HG03064 (cell line): Measurements from ENCODE around the gene C10orf95.
"Not testable (repeated sequence)": the region's sequence is repeated elsewhere in the genome, so short reads cannot be mapped to it uniquely, and the experiment has no call there.

Experiments used
- ATAC-seq: cut with Tn5 transposase; IDR thresholded peaks from one replicate; pipeline ENCODE4 v1.9.1; 2021; ENCODE audit warnings: low read depth; ENCODE audit not compliant: unreplicated experiment

C10orf95 gene, protein sequence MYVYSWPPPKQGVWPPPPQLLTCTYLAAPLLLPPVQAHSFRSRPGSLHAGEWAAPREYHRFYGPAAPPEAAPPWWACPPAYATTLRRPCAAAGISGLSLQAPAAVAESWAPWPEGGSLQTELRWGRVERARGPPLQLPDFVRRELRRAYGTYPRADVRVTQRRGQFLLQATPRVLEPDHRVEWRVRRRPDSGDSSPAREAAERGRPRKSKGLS

DNA sequence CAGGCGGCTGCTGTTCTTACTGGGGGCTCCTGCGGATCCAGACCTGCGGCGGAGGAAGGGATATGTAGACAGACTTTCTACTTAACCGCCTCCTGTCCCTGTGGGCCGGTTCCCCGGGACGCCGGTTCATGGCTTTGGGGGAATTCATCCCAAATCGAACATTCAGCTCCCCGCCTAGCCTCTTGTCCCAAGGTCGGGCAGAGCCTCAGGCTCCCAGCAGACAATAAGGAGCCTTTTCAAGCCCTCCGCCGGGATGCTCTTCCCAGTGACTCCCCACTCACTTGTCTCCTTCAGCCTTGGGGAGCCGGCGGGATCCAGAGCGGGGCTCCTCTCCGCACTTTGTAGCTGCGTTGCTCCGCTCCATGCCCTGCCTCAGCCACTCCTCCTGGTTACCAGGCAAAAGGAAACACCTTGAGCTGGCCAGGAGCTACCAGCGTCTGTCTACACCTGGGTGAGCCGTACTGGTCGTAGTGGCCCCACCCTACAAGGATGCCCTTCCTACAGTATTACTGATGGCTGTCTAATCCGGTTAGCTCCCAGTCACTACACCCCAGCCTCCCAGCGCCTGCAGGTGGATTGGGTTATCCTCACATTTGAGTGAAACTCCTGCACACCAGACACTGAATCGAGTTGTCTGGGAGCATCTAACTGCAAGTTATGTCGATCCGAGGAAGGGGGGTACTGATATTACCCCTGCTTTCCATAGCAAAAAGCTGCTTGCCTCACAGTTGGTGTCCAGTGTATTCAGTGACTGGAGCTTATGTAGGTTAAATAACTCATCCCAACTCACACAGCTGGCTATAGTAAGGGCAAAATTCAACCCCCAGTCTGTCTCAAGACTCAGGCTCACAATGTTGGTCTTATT, at the start of gene C10orf95:
C10orf95 (minus strand) TSS at position 439 of the 865 bp plus-strand sequence. CDS start 450 bp downstream, outside the sequence.
- ATAC-seq = no peak

GRCh38 chr10:102500686-102501085, 49.3 kb upstream of the C10orf95 start:
- not testable (repeated sequence) for ATAC-seq

DNA sequence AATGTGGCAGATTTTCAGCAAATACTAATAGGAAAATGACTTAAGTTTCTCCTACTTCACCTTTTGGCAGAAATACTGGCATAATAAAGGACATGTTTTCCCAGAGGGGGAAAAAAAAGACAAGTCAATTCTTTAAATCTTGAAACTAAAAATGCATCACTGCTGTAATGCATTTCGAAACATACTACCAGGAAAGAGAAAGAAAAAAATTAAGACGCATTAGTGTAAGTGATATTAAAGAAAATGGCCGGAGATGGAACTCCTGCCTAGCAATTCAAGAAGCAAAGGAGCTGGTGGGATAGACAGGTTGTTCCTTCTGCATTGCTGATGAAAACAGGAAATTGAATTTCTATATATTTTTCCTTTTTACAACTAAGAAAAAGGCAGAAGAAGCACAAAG, 48.0 kb upstream of the C10orf95 start:
- ATAC-seq = no peak

DNA sequence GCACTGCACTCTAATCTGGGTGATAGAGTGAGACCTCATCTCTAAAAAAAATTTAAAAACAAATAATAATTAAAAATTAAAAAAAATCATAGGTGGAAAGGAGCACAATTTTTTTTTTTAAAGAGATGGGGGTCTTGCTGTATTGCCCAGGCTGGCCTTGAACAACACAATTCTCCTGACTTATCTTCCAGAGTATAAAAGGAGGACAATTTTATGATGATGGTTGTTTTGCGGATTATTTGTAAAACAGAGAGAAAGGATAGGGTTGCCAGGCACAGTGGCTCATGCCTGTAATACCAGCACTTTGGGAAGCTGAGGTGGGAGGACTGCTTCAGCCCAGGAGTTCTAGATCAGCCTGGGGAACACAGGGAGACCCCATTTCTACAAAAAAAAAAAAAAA, 46.2 kb upstream of the C10orf95 start:
- no peak for ATAC-seq

DNA sequence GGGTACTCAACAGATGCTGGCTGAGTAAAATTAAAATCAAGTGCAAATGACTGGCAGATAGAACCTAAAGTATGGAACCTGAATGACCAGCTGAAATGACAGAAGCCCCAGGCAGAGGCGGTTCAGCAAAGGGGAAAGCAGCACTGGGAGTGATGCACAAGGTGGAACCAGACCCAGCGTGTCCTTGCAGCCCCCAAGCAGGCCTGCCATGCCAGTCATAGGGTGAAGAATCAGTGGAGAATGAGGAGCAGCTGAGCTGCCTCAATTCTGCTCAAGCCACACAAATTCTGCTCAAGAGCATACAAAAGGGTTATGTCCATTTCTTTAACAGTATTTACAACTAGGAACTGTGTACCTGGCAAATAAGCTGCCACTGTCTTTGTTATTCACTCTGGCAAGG, 42.4 kb upstream of the C10orf95 start:
- ATAC-seq = no peak

DNA sequence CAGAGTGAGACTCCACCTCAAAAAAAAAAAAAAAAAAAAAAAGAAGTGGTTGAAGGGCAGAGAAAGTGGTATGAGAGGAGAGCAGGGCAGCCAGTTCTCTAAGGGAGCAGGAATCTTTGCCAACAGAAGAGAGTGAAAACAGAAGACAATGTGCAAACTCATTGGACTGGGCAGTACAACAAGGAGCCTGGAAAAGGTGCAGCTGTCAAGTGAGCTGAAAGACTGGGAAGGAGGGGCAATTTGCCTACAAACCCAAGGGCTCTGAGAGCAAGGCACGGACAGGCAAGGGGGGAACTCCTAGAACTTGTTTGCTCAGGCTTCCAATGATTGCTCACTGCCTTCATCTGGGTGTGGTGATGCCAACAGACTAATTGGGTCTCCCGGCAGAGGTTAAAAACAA, 41.6 kb upstream of the C10orf95 start:
- ATAC-seq = no peak

- no peak for ATAC-seq
These were observed 41.1 kb upstream of the C10orf95 start for GRCh38 chr10:102492344-102492939.

GRCh38 chr10:102491136-102491535, 39.8 kb upstream of the C10orf95 start:
- no peak for ATAC-seq

DNA sequence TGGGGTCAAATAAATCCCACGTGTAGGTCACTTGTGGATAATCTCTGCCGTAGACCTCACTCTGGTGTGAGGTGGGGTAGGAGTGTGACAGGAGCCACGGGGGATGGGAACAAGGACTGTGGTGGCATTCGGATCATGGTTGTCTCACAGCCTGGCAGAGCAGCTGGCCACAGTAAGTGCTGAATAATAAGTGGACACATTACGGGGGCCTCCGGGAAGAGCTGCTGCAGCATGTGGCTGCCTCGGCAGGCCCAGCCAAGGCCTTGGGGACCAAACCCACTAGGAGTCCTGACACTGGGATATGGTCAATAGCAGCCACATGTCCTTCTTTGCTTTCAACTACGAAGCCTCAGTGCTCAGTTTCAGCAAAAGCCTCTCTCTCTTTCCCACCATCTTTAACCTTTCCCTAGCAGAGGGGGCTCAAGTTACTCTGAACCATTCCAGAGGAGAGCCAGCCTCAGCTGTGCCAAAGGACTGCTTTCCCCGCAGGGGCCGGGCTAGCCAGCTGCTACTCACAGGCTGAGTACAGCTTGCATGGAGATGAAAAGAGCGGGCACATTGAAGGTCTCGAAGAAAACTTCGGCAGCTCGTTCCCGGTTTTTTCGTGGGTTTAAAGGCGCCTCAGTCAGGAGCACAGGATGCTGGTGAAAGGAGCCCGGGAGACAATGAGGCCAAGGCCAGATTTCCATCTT, 33.9 kb upstream of the C10orf95 start:
- ATAC-seq = no peak

DNA sequence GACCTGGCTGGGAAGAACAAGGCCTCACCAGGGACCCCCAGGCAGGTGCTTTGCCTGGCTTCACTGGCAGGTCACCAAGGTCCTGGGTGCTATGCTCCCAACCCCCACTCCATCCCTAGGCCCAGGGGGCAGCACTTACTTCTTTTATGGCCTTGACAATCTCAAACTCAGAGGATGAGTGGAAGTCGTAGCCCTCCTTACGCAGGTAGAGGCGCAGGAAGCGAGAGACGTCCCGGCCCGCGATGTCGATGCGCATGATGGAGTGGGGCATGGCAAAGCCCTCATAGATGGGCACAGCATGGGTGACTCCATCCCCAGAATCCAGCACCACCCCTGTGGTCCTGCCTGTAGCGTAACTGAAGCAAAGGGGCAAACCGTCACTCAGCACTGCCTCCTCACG, 32.7 kb upstream of the C10orf95 start:
- no peak for ATAC-seq

- ATAC-seq = no peak
These were observed 29.1 kb upstream of the C10orf95 start for GRCh38 chr10:102480396-102480795.

- no peak for ATAC-seq
These were observed 28.3 kb upstream of the C10orf95 start for GRCh38 chr10:102479651-102480050.

- no peak for ATAC-seq
These were observed 25.3 kb upstream of the C10orf95 start for GRCh38 chr10:102476466-102477141.

GRCh38 chr10:102475451-102476040, 24.2 kb upstream of the C10orf95 start:
- no peak for ATAC-seq

DNA sequence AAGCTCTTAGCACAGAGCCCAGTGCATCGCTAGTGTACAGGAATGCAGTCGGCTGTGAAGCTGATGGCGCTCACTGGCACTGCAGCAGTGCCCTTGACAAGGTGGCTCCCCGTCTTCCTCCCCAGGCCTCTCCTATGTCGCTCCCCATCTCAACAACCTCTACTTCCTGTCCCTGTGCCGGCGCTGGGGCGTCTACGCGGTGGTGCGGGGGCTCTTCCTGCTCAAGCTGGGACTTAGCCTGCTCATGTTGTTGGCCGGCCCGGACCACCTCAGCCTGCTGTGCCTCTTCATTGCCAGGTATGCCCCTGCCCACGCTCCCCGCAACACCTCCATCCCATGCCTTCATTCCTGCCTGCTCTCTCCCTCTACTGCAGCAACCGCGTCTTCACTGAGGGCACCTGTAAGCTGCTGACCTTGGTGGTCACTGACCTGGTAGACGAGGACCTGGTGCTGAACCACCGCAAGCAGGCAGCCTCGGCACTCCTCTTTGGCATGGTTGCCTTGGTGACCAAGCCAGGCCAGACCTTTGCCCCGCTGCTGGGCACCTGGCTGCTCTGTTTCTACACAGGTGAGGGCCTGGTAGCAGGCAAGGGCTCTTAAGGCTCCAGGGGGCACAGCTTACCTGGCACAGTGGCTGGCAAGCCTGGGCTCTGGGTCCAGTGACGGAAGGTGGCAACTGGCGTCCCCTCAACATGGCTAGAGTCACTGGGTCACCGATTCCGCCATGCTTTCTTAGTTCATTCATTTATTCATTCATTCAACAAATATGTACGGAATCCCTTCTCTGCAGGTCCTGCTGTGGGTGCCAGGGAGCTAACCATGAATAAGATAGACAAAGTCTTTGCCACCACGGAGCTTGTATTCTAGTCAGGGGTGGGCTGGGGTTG, 22.3 kb upstream of the C10orf95 start:
- ATAC-seq = no peak

- ATAC-seq = no peak
These were observed 19.5 kb upstream of the C10orf95 start for GRCh38 chr10:102470579-102471546.

DNA sequence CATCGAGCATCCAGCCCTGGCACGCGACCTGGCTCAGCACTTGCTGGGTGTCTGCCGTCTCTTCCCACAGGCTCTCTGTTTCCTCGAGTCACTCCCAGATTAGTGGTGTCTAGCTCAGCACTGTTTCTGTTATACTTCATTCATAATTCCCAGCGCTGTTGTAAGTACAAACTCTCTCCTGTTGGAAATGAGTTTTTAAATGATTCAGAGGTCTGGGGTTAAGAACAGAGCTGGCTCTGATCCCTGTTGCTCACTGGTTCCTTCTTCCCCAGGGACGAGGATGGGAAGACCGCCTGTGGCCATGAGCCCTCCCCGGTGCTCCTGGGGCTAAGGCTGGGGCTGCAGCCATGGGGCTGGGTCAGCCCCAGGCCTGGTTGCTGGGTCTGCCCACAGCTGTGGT, 17.3 kb upstream of the C10orf95 start:
- no peak for ATAC-seq

GRCh38 chr10:102467971-102468438, 16.7 kb upstream of the C10orf95 start:
- no peak for ATAC-seq
